ENCODE measurements around the gene CD180. TPM values are rescaled to one million over a fixed set of nuclear protein-coding genes. Genes with fewer than 3 reads are reported as not detected.

Gene CD180
- total RNA-seq, 1 donor from 2014 or later, result 0.27 TPM

- intact Hi-C loops (cut with micrococcal nuclease), result no loop called here
Observed at GRCh38 chr5:67140413-67140812, 56.2 kb downstream of the CD180 start.

- intact Hi-C loops (cut with micrococcal nuclease), result no loop called here
Observed at GRCh38 chr5:67139030-67139429, 57.6 kb downstream of the CD180 start.

- intact Hi-C loops (cut with micrococcal nuclease), result no loop called here
Observed at GRCh38 chr5:67135381-67135984, 61.1 kb downstream of the CD180 start.

- intact Hi-C loops (cut with micrococcal nuclease), result no loop called here
Observed at GRCh38 chr5:67133776-67134175, 62.8 kb downstream of the CD180 start.

GRCh38 chr5:67133217-67133616 is 63.4 kb downstream of the CD180 start:
- intact Hi-C loops (cut with micrococcal nuclease), result no loop called here

GRCh38 chr5:67129768-67130167 is 66.8 kb downstream of the CD180 start:
- intact Hi-C loops (cut with micrococcal nuclease), result no loop called here
